NB4 (cell line): ENCODE results near the gene LTBP1.

Experiments
- CTCF ChIP-seq: IDR thresholded peaks from one replicate; pipeline ENCODE4 v1.5.1; 2012; ENCODE audit warnings: low read depth, low read length
- POLR2A ChIP-seq: IDR thresholded peaks from 2 replicates; pipeline ENCODE4 v1.6.1; 2011; ENCODE audit warnings: mild to moderate bottlenecking; ENCODE audit not compliant: insufficient read length; ENCODE audit errors: extremely low read depth
- TF ChIP-seq, protein P1 (sequence below): IDR thresholded peaks from 2 replicates; pipeline ENCODE4 v1.6.1; 2011; ENCODE audit warnings: low read depth, low read length

DNA sequence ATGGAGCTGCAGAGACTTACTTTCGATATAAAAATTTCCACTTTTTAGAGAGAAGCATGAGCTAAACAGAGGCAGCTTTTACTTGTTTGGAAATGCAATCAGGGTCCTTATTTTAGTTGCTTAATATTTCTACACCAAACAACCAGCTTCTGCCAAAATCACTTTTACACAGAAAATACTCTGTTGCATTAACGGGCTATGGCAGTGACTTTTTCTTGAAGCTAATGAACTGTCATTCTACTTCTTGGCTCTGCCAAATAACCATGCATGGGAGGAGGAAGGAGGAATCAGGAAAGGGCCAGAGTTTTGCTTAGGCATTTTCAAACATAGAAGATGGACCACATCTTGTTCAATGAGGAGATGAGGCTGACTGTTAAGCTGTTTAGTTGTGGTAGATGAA is 23.6 kb upstream of the LTBP1 start:
- TF ChIP-seq CTCF (no peak), POLR2A (no peak)
- TF ChIP-seq, protein P1, sequence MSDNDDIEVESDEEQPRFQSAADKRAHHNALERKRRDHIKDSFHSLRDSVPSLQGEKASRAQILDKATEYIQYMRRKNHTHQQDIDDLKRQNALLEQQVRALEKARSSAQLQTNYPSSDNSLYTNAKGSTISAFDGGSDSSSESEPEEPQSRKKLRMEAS = no peak
